Activated CD4-positive, alpha-beta T cell treated with anti-CD3 and anti-CD28 coated beads for 4 hours (primary cell): Measurements from ENCODE around the gene SYNE1.
"Not testable (repeated sequence)": the region's sequence is repeated elsewhere in the genome, so short reads cannot be mapped to it uniquely, and the experiment has no call there.

ENCODE experiments used
- DNase-seq, 2 donors: peaks; one replicate each; pipeline ENCODE4 v3.0.0-alpha.2; 2020

SYNE1 gene, protein sequence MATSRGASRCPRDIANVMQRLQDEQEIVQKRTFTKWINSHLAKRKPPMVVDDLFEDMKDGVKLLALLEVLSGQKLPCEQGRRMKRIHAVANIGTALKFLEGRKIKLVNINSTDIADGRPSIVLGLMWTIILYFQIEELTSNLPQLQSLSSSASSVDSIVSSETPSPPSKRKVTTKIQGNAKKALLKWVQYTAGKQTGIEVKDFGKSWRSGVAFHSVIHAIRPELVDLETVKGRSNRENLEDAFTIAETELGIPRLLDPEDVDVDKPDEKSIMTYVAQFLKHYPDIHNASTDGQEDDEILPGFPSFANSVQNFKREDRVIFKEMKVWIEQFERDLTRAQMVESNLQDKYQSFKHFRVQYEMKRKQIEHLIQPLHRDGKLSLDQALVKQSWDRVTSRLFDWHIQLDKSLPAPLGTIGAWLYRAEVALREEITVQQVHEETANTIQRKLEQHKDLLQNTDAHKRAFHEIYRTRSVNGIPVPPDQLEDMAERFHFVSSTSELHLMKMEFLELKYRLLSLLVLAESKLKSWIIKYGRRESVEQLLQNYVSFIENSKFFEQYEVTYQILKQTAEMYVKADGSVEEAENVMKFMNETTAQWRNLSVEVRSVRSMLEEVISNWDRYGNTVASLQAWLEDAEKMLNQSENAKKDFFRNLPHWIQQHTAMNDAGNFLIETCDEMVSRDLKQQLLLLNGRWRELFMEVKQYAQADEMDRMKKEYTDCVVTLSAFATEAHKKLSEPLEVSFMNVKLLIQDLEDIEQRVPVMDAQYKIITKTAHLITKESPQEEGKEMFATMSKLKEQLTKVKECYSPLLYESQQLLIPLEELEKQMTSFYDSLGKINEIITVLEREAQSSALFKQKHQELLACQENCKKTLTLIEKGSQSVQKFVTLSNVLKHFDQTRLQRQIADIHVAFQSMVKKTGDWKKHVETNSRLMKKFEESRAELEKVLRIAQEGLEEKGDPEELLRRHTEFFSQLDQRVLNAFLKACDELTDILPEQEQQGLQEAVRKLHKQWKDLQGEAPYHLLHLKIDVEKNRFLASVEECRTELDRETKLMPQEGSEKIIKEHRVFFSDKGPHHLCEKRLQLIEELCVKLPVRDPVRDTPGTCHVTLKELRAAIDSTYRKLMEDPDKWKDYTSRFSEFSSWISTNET (N-terminal part only)

DNA sequence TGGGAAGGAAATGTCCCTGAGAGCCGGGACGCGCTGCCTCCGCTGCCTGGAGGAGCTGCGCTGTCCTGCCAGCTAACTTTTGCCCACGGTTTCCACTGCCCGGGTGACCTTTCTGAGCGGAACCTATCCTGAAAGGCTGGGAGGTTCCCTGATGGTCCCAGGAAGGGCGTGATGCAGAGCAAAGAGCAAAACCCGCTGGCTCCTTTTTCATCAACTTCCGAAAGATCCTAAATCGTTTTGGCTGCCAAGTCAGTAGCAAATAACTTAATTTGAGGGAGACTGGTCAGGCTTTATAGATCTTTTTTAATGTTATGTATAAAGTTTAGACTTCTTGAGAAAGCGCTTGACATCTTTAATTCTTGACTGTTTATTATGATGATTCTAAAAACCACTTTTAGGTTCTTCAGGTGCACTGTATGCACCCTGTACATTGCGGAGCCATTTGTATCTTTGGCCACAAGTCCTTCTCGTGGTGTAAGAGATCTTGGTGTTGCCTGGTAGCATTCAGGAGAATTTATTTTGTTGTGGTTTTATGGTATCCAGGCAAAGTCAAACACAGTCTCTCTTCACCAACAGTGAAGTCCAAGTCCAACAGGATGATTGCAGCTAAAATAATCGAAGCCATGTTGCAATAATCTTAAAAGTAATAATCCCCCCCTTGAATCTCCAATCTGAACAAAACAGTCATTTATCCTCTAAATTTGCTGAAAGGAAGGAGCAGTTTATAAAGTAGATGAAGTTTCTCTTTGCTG, at the start of gene SYNE1:
SYNE1 (minus strand) TSS at position 67 of the 752 bp plus-strand sequence. CDS start 9,031 bp downstream, outside the sequence.
- no peak for DNase-seq

- DNase-seq, result no peak
Observed at GRCh38 chr6:152685819-152686218, 48.7 kb upstream of the SYNE1 start.

GRCh38 chr6:152682935-152683334, 45.8 kb upstream of the SYNE1 start:
- not testable (repeated sequence) for DNase-seq

DNA sequence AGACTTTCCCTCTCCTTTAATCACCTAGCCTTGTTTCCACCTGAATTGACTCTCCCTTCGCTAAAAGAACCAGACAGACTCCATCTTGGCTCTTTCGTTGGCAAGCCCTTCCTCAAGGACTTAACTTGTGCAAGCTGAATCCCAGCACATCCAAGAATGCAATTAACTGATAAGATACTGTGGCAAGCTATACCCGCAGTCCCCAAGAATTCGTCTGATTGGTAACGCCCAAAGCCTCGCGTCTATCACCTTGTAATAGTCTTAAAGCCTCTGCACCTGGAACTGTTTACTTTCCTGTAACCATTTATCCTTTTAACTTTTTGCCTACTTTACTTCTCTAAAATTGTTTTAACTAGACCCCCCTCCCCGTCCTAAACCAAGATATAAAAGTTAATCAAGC, 45.0 kb upstream of the SYNE1 start:
- DNase-seq, result no peak

DNA sequence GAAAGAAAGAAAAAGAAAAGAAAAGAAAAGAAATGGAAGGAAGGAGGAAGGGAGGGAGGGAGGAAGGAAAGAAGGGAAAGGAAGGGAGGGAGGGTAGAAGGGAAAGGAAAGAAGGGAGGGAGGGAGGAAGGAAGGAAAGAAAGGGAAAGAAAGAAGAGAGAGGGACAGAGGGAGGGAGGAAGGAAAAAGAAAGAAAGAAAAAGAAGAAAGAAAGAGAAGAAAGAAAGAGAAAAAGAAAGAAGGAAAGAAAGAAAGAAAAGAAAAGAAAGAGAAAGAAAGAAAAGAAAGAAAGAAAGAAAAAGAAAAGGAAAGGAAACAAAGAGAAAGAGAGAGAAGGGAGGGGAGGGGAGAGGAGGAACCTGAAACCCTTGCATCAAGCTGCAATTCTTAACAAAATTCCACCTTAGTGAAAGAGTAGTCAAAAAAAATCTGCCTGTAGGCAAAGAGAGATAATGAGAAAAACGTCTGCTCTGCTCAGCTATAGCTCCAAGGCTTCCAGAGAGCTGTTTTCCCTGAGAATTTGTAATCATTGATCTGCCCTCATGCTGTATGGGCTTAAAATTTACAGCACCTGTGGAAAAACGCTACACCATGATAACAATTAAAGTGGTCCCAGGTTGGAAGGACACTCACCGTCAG, 43.8 kb upstream of the SYNE1 start:
- DNase-seq, result no peak

DNA sequence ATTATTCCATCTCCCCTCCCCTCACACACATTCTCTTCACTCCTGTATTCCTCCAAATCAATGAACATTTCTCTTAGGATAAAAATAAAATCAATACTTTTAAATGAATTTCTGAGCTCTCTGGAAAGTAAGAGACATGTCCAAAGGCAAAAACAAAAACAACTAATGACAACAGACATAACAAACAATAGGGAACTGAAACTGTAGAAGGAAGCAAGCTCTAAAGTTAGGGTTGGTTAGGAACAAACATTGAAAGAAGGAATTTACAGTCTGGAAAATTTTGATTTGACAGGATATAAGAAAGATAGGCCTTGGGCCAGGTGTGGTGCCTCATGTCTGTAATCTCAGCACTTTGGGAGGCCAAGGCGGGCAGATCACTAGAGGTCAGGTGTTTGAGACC, 43.0 kb upstream of the SYNE1 start:
- DNase-seq, result no peak

GRCh38 chr6:152673236-152673635, 36.1 kb upstream of the SYNE1 start:
- DNase-seq, result no peak

GRCh38 chr6:152671171-152671570, 34.0 kb upstream of the SYNE1 start:
- DNase-seq, result no peak

DNA sequence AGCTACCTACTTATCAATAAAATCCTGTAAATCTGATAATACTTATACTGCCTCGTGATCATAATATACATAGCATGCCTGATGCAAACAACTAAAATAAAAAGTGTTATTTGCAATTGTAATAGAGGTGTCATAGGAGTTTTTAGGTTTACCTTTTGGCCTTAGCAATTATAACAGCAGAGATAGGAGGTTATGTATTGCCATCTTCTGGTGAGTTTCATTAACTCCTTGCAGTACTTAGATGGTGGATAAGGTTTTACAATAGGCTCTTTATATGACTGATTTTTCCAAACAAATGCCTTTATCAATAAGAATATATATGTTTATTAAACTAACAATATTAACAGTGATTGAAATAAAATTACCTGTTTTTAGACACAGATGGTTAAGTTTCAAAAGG, 32.7 kb upstream of the SYNE1 start:
- no peak for DNase-seq

- DNase-seq, result no peak
Observed at GRCh38 chr6:152661776-152662175, 24.6 kb upstream of the SYNE1 start.

DNA sequence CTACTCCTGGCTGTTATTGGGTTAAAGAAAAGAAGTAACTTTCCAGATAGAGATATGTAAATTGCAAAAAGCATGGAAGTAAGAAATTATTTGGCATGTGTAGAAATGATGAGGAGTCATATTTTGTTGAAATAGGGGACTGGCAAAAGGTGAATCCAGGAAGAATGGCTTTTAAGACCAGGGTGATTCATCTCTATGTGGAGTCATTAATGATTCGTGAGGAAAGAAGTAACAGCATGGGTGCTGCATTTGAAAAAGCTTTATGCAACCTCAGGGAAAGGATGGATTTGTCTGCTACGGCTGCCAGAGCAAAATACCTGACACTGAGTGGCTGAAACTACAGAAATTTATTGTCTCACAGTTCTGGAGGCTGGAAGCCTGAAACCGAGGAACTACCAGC, 14.8 kb upstream of the SYNE1 start:
- DNase-seq, result no peak

GRCh38 chr6:152648105-152648504, 10.9 kb upstream of the SYNE1 start:
- DNase-seq, result no peak

GRCh38 chr6:152646732-152647131, 9.6 kb upstream of the SYNE1 start:
- DNase-seq, result not testable (repeated sequence)

- no peak for DNase-seq
Observed at GRCh38 chr6:152642578-152643375, 5.6 kb upstream of the SYNE1 start.

- DNase-seq, result no peak
Observed at GRCh38 chr6:152636609-152637295, 410 bp downstream of the SYNE1 start.

GRCh38 chr6:152636021-152636608, 1.0 kb downstream of the SYNE1 start:
- no peak for DNase-seq

DNA sequence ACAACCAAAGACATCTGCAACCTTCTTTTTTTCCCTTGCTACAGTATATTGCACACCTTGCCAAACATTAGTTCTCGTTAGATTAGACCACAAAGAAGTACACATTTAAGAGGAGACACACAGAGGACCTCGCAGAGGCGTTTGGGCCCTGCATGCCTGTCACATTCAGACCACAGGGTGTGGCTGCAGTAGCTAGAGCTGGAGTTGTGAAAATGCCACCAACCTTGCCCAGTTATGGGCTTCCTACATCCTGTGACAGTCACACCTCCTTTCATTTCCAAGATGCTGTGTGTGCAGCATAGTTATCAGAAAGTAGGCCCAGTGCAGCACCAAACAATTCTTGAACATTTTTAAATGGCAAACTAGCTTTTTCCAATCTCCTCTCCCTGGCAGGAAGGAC, 2.4 kb downstream of the SYNE1 start:
- DNase-seq, result peak in 1 of 2 donors; percentile 1

- DNase-seq, result no peak
Observed at GRCh38 chr6:152632121-152632782, 4.9 kb downstream of the SYNE1 start.

GRCh38 chr6:152631376-152631775, 5.8 kb downstream of the SYNE1 start:
- DNase-seq, result no peak

DNA sequence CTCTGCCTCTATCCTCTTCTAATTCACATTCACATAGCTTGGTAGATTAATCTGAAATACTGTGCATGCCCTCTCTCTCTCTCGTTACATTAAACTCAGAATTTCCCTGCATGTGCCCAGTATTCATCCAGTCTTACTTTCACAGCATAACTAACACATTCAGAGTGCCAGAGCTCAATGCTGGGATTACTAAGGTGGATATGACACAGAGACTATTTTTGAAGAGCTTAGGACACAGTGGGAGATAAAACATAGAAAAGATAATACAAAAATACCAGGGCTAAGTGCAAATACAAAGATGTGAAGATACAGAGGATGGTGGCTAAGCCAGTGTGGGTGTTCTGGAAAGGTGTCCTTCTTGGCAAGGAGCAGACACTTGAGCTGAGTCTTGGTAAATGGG, 6.3 kb downstream of the SYNE1 start:
- no peak for DNase-seq
